ENCODE data around the gene SERPINA5. TPM values are rescaled to one million over a fixed set of nuclear protein-coding genes. Genes with fewer than 3 reads are reported as not detected.
A peak's percentile ranks its signal among the peaks of the same experiment; 100 is the strongest.

SERPINA5 gene
- total and polyA plus RNA-seq, 2 of the 13 experiments (the other 11 are each of a cell fraction or from before 2014, with no cell fraction given) = 449 to 498 TPM

DNA sequence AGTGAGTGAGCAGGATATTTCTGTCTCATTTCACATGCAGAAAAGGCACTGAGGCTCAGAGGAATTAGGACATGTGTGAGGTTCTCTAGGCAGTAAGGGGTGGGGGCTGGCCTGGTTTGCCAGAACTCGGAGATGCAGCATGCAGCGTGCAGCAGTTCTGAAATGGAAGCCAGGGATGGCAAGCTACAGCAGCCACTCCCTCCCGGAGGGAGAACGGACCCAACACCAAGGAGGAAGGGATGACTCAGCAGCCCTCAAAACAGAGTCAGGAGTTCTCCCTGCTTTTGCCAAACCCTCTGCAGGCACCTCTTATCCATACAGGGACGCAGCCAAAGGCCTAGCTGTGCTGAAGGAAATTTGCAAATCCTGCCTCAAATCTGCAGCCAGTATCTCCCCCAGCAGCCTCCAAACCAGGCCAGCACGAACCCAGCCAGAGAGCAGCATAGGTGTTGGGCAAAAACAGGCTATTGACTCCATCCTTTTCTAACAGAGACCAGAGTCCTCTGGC is 20.7 kb downstream of the SERPINA5 start:
- no peak overlapping the region for H2AFZ ChIP-seq (ENCODE audit: low read length)
- FAIRE-seq (peak; percentile 65), ATAC-seq (no peak; the same call in 2 of the 3 replicates), DNase-seq (ENCODE audit: low spot score) (peak; percentile 53)
- H3K27ac ChIP-seq (ENCODE audit: extremely low read length, insufficient read depth, low read length) = peak overlapping the region; percentile 74
- no peaks in the 10 kb centered on the region for H4K20me1 ChIP-seq (ENCODE audit: insufficient read depth, low read length)
- CTCF ChIA-PET (ENCODE audit: low intra/inter-chr PET ratio, low total read pairs) = no interaction called here
- no TSS peak for BruUV-seq (replicated peaks)
- peaks cover 11% of the 10 kb centered on the region for H3K79me2 ChIP-seq (ENCODE audit: insufficient read depth, low read length)
- H3K9ac ChIP-seq (ENCODE audit: insufficient read depth, low read depth, low read length) = peak overlapping the region; percentile 58
- peaks cover 86% of the 10 kb centered on the region for H3K4me1 ChIP-seq (ENCODE audit: insufficient read depth, low read length)
- in situ Hi-C loops (cut with HindIII; ENCODE audit: extremely low pct_ligation_motif_present, low pct_unique_long_range_greater_than_20kb) (no loop called here), intact Hi-C loops (cut with micrococcal nuclease; ENCODE audit: unreplicated experiment) (no loop called here)
- H3K4me3 ChIP-seq (replicated peaks in 1 of 3; ENCODE audit: insufficient read depth in 1 of 3, low read depth in 2 of 3, low read length in 3 of 3) = peak overlapping the region in 1 of 3 experiments; percentile 26; a peak in 1 of 6 replicates
- H3K4me2 ChIP-seq (ENCODE audit: low read depth, low read length) = peak overlapping the region; percentile 66
- WGBS (ENCODE audit: low lambda C conversion rate) = 21% methylated on average over 4 of the region's 6 CpGs
- H3K27me3 ChIP-seq (ENCODE audit: control insufficient read depth in 1 of 2, insufficient read depth in 2 of 2, low read length in 2 of 2) = no peaks in the 10 kb centered on the region
- no peaks in the 10 kb centered on the region for H3K9me3 ChIP-seq (ENCODE audit: low read length)
- no peaks in the 10 kb centered on the region for H3K36me3 ChIP-seq (replicated peaks in 1 of 2; ENCODE audit: control insufficient read depth in 1 of 2, insufficient read depth in 2 of 2, low read length in 2 of 2)
- POLR2A ChIA-PET = interaction anchor here (1.3 to 15.7 kb wide), 6 partner anchors 8 to 40 kb away, joined by 3 to 638 read pairs (median 34); partner anchors contain the start of genes SERPINA3, SERPINA4 and SERPINA5
- TF ChIP-seq, protein P1, sequence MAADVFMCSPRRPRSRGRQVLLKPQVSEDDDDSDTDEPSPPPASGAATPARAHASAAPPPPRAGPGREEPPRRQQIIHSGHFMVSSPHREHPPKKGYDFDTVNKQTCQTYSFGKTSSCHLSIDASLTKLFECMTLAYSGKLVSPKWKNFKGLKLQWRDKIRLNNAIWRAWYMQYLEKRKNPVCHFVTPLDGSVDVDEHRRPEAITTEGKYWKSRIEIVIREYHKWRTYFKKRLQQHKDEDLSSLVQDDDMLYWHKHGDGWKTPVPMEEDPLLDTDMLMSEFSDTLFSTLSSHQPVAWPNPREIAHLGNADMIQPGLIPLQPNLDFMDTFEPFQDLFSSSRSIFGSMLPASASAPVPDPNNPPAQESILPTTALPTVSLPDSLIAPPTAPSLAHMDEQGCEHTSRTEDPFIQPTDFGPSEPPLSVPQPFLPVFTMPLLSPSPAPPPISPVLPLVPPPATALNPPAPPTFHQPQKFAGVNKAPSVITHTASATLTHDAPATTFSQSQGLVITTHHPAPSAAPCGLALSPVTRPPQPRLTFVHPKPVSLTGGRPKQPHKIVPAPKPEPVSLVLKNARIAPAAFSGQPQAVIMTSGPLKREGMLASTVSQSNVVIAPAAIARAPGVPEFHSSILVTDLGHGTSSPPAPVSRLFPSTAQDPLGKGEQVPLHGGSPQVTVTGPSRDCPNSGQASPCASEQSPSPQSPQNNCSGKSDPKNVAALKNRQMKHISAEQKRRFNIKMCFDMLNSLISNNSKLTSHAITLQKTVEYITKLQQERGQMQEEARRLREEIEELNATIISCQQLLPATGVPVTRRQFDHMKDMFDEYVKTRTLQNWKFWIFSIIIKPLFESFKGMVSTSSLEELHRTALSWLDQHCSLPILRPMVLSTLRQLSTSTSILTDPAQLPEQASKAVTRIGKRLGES (CRISPR knock-in tag; IDR thresholded peaks at IDR 0.05; ENCODE audit: borderline replicate concordance) = no peak
- peak; percentile 49 for TF ChIP-seq SALL1 (CRISPR knock-in tag; IDR thresholded peaks at IDR 0.05)
- TF ChIP-seq, protein P2, sequence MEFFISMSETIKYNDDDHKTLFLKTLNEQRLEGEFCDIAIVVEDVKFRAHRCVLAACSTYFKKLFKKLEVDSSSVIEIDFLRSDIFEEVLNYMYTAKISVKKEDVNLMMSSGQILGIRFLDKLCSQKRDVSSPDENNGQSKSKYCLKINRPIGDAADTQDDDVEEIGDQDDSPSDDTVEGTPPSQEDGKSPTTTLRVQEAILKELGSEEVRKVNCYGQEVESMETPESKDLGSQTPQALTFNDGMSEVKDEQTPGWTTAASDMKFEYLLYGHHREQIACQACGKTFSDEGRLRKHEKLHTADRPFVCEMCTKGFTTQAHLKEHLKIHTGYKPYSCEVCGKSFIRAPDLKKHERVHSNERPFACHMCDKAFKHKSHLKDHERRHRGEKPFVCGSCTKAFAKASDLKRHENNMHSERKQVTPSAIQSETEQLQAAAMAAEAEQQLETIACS (CRISPR knock-in tag; IDR thresholded peaks at IDR 0.05) = no peak
- no peak for TF ChIP-seq ZNF510 (CRISPR knock-in tag; IDR thresholded peaks at IDR 0.05; ENCODE audit: low read depth)
- 0 out of 2 replicates have a peak, but pooled peaks have one; percentile 8 for TF ChIP-seq RBFOX2 (IDR thresholded peaks at IDR 0.05; ENCODE audit: low read depth, low read length)
- TF ChIP-seq ZNF766 (CRISPR knock-in tag; IDR thresholded peaks at IDR 0.05; ENCODE audit: borderline replicate concordance) = no peak
- TF ChIP-seq ZNF850 (CRISPR knock-in tag; conservative IDR thresholded peaks at IDR 0.05) = no peak
- TF ChIP-seq FOXK2 (IDR thresholded peaks at IDR 0.05) = no peak
- TF ChIP-seq ZNF343 (CRISPR knock-in tag; IDR thresholded peaks at IDR 0.05) = no peak
- TF ChIP-seq GABPB1 (CRISPR knock-in tag; IDR thresholded peaks at IDR 0.05) = no peak; the same call in 1 of the 2 replicates
- TF ChIP-seq ZFY (CRISPR knock-in tag; IDR thresholded peaks at IDR 0.05) = 0 out of 2 replicates have a peak, but pooled peaks have one; percentile 37
- TF ChIP-seq GPN1 (CRISPR knock-in tag; IDR thresholded peaks at IDR 0.05; ENCODE audit: borderline replicate concordance) = no peak
- TF ChIP-seq, protein P3, sequence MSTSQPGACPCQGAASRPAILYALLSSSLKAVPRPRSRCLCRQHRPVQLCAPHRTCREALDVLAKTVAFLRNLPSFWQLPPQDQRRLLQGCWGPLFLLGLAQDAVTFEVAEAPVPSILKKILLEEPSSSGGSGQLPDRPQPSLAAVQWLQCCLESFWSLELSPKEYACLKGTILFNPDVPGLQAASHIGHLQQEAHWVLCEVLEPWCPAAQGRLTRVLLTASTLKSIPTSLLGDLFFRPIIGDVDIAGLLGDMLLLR (CRISPR knock-in tag; IDR thresholded peaks at IDR 0.05) = no peak
- TF ChIP-seq FOXC1 (CRISPR knock-in tag; IDR thresholded peaks at IDR 0.05; ENCODE audit: borderline replicate concordance) = no peak
- TF ChIP-seq KLF15 (CRISPR knock-in tag; IDR thresholded peaks at IDR 0.05; ENCODE audit: borderline replicate concordance) = no peak
- TF ChIP-seq MYNN (CRISPR knock-in tag; IDR thresholded peaks at IDR 0.05; ENCODE audit: low read depth) = no peak
- no peak for TF ChIP-seq ZNF577 (CRISPR knock-in tag; IDR thresholded peaks at IDR 0.05; ENCODE audit: borderline replicate concordance, low read depth)
- TF ChIP-seq FOXA1 (IDR thresholded peaks at IDR 0.05) = no peak
- no peak; the same call in 1 of the 2 replicates for TF ChIP-seq FOXA1 (CRISPR knock-in tag; IDR thresholded peaks at IDR 0.05)
- TF ChIP-seq POLR2AphosphoS2 (IDR thresholded peaks at IDR 0.05; ENCODE audit: low read depth, low read length) = no peak
- TF ChIP-seq ZNF563 (CRISPR knock-in tag; IDR thresholded peaks at IDR 0.05) = no peak
- peak; percentile 34; the same call in 1 of the 2 replicates for TF ChIP-seq SAP130 (CRISPR knock-in tag; IDR thresholded peaks at IDR 0.05; ENCODE audit: low read depth)
- TF ChIP-seq KDM5A (IDR thresholded peaks at IDR 0.05; ENCODE audit: borderline replicate concordance, low read length) = no peak
